Fibroblast of peridontal ligament (primary cell): ENCODE data around the gene CDKAL1.

Experiments
- DNase-seq: peaks from one replicate; pipeline ENCODE4 v3.0.0-alpha.2; 2010; ENCODE audit errors: extremely low read depth

CDKAL1 gene

DNA sequence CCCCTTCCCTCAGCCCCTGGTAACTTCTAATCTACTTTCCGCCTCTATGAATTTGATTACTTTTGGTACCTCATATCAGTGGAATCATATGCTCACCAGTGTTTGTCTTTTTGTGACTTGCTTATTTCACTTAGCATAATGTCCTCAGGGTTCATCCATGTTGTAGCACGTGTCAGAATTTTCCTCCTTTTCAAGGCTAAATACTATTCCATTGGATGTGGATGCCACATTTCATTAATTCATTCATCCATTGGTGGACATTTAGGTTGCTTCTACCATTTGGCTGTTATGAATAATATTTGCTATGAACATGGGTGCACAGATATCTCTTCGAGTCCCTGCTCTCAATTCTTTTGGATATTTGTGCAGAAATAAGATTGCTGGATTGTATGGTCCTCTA is 670.7 kb downstream of the CDKAL1 start:
- no peak for DNase-seq

DNA sequence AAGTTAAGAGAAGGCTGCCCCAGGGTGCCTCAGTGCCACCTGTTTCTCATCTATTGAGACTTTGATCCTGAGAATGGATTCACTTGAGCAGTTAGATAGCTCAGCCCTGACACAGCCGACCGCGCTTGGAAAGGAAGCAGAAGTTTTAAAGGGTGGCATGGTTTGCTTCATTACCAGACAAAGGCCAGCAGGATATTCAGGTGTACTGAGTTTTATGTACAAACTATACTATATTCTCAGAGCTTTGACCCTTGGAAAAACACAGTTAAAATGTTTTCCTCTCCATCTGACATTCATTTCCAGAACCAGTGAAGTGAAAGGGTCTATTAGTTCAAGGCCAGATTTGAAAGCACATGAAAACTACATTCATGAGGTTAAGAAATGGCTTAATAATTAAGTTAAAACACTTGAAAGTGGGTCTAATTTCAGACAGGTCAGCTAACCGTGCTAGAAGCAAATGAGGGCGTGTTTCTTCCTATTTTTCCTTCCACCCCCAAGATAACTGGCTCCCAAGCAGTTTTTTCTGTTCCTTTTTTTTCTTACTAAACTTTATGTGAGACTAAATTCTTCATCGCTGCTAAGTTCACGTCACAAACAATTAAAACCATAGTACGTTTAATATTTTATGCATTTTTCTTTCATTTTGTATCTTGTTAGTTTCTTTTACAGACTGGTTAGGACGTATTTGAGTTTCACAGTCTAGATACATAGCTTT is 674.0 kb downstream of the CDKAL1 start:
- no peak for DNase-seq

DNA sequence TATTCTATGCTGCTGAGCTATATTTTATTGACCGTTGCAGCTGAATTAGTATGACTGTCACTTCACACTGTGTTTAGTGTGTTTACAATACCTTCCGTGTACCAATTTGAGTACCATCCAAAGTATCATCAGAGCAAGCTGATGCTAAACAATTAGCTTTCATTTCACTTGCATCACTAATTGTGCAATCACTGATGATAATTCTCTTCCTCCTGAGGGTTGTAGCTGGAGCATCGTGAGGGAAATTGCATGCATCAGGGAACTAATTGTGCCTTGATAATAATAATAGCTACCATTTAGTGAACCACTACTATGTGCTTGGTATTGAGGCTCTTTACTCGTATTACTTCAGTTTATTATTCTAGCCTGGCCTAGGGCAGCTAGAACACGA is 674.5 kb downstream of the CDKAL1 start:
- DNase-seq: no peak

DNA sequence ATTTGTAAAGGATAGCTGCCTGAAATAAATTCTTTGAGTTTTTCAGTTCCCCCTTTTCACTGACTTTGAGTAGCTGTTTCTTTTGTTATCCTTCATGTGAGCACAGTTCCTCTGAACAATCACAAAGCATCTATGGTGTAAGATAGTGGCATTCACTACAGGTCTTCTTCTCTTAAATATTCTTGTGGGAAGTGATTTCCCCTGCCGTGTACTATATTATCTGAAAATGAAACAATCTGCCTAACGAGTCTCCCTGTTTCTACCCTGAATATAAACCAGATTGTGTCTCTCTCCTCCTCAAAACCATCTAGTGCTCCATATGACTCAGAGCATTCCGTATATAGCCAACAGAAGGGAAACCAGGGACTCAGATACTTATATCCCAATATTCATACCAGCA is 679.2 kb downstream of the CDKAL1 start:
- DNase-seq: no peak

DNA sequence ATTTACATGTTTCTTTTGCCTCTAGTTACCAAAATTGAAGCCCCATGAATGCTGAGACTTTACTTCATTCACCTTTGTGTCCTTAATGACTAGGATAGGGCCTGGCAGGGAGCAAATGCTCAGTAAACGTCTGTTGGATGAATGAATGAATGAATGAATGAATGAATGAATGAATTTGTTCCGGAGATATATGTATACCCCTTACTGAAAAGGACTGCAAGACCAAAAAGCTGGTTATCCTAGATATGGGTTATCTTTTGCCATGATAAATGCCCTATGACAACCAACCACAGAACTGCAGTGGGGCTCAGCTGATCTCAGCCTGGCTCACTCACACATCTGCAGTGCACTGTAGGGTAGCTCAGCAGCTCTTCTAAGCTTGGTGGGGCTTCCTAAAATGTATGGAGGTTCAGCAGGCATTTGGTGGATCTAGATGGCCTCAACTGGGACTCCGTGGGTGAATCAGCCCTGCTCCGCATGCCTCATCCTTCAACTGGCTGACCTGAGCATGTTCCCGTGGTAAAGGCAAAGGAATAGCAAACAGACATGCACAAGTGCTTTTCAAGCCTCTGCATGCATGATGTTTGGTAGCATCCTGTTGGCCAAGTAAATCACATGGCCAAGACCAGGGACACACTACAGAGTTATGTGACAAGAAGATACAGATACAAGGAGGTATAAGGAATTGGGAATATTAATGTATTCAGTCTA is 680.6 kb downstream of the CDKAL1 start:
- no peak for DNase-seq

DNA sequence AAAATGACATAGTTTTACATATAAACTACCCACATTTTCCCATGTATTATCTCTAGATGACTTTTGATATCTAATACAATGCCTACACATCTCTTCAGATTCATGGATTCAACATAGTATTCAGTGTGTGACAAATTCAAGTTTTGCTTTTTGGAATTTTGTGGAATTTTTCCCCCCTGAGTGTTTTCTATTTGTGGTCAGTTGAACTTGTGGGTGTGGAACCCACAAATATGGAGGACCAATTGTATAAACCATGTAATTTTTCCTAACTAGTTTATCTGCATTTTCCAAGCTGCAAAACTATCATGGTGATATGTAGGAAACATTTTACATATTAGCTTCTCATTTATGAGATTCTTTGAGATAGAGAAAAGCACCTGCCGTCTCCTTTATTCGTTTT is 685.0 kb downstream of the CDKAL1 start:
- DNase-seq: no peak

DNA sequence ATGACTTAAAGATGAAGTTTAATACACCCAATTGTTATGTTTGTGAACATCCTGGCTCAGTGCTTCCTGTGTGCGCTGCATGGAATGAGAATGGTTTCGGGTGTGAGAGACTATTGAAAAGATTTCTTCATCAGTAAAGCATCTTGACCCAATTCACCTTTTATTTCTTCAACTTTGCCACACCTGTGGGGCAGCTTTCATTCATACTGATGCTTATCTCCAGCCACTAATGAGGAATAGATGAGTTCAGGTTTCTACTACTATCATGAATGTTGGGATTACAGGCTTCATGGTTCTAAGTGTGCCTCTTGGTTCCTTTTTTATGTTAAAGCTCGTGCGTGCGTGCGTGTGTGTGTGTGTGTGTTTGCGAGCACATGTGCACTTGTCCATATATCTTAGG is 685.6 kb downstream of the CDKAL1 start:
- no peak for DNase-seq

DNA sequence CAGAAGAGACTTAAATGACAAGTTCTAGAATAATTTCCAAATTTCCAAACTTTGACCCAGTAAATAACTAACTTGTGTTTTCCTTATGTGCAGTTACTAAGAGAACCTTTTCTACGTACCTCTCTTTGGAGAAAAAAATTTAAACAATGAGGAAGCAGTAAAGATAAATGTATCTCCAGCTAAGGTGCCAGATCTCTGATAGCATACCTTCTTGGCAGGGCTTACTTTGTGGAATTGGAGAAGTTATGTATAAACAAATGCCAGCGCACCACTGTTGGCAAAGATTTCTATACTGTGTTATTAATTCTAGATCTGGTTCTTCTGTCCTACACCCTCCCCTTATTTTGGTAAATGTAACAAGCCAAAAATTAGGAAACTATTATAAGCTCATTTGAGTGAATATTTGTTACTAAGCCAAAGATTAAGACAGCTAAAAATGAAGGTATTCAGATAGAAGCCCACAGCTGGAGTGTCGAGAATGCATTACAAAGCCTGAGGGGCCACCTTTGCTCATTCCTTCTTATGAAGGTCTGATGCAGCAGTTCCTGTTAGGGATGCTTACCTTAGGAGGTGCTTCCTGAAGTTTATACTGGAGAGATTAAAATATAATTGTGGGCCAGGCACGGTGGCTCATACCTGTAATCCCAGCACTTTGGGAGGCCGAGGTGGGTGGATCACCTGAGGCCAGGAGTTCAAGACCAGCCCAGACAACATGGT is 686.2 kb downstream of the CDKAL1 start:
- DNase-seq: no peak

DNA sequence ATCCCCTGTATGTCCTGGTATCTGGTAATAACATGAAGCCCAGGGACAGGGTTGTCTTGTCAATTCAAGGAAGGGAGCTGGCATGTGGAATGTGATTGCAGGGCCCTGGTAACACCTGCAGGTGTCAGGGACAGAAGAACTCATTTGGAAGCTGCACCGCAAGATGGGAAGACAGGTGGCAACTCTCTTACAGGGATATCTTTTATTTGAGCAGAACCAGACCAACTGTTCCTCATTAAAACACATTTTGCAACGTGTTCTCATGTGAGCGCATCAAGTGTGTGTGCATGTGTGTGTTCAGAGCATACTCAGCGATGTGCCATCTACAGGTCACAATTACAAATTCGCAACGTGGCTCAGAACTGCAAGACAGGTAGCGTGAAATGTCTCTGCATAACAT is 688.4 kb downstream of the CDKAL1 start:
- DNase-seq: no peak

DNA sequence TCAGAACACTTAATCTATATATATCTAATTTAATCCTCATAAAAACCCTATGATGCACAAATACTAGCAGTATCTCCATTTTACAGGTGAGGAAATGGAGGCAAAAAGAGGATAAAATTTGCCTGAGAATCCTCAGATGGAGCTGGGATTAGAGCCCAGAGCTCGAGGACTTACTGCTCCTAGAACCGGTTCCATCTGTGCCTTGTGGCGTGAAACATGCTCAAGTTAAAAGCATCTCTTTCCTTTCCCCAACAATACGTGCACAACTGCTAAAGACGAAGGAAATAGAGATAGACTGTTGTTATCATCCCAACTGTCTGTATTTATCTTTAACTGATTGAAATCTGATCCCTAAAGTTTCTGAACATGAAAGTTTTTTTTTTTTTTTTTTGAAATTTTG is 691.7 kb downstream of the CDKAL1 start:
- DNase-seq: no peak

DNA sequence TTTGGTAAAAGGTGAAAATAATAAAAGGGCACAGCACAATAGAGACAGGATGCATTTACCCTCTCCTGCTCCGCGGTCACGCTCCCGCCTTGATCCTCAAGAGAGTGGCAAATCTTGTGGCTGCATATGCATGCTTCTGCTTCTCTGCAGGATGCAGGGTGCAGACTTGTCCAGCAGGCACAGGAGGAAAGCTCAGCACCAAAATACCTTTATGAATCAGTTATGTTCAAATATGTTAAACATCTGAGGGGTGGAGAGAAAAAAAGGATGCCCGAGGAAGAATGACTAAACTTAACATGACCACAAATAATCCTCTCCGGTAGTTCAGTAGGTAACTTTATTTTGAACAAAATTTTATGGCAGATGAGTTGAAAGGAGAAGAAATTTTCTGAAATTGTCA is 693.2 kb downstream of the CDKAL1 start:
- no peak for DNase-seq

DNA sequence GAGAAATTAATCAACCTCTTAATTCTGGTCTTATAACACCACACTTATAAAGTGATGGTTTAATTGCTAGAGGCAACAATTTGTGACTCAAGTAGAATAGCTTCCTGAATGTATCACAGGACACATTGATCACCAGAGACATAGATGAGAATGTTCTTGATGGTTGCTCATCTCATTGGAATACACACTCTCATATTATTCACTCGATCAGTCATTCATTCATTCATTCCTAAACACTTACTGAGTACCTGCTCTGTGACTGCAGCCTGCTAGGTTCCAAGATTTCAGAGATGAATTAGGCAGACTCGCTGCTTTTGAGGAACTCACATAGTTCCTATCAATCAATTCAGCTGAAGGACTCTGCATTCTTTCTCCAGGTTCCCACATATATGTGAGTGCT is 694.2 kb downstream of the CDKAL1 start:
- DNase-seq: no peak

DNA sequence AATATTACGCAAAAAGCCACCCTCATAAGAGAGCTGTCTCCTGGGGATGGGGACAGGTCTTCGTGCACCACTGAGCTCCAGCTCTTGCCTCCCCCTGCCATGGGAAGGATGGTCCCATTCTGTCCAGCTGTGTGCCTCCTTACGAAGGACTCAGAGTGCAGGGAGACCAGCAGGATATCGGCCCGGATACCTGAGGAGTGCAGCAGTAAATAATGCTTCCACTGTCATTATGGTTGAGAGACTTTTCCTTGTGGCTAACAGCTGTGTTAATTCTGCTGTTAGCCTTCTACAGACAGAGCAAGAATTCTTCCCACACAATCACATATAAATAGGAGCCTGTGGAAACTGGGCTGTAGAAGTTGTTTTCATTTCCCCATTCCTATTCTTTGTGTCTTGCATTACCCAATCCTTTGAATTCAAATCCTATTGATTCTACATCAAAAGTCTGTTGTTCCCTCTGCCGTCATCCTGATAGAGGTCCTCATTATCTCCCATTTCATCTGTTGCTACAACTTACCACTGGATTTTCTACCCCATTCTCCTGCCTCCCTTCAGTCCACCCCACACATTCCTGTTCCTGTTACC is 694.7 kb downstream of the CDKAL1 start:
- peak; percentile 8 for DNase-seq

DNA sequence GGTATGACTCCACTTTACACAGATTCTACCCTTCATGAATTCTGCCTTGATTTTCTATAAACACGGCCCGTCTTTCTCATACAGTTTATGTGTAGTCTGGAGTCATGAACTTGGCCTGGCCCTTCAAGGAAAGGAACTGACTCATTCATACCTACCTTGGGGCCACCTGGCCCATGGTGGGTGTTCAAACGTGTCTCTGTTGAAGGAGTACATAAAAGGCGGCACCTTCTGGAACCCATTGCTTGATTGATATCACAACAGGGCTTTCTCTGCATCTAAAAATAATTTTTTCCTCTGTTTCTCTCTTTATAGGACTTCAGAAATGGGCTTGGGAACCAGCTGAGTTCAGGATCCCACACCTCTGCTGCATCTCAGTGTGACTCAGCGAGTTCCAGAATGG is 696.3 kb downstream of the CDKAL1 start:
- DNase-seq: no peak

DNA sequence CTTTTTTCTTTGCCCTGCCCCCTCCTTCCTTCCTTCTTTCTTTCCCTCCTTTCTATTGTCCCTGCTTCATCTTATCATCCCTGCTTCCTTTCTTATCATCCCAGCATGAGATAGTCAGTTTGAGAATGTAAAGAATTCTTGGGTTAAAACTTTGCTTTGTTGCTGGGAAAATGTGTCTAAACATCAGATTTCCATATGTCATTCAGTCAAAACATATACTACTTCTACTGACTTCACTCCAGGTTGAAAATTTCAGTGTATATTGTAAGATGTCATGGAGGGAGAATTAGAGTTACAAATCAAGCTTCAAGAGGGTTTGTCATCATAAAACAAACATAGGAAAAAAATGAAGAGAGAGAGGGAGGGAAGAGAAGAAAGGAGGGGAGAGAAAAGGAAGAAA is 700.9 kb downstream of the CDKAL1 start:
- no peak for DNase-seq

DNA sequence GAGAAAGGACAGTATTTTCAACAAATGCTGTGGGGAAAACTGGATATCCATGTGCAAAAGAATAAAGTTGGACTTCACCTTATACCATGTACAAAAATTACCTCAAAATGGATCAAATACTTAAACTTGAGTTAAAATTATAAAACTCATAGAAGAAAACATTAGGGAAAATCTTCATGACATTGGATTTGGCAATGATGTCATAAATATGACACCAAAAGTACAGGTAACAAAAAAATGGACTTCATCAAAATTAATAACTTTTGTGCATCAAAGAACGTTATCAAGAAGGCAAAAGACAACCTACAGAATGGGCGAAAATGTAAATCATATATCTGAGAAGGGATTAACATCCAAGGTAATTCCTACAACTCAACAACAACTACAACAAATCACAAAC is 704.0 kb downstream of the CDKAL1 start:
- no peak for DNase-seq

DNA sequence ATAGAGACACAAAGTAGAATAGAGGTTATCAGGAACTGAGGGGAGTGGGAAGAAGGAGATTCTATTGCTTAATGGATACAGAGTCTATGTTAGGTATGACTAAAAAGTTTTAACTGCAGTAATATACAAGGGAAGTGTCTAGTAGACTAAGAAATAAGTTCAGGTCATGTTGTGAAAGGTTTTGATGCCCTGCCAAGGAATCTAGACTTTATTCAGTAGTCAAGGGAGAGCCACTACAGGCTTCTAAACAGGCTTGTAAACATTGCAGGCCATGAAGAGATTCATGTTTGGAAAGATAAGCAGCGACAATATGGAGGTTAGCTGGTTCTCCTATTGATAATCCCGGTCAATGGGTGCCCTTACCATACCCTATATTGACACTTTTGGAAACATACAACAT is 706.5 kb downstream of the CDKAL1 start:
- peak; percentile 10 for DNase-seq

DNA sequence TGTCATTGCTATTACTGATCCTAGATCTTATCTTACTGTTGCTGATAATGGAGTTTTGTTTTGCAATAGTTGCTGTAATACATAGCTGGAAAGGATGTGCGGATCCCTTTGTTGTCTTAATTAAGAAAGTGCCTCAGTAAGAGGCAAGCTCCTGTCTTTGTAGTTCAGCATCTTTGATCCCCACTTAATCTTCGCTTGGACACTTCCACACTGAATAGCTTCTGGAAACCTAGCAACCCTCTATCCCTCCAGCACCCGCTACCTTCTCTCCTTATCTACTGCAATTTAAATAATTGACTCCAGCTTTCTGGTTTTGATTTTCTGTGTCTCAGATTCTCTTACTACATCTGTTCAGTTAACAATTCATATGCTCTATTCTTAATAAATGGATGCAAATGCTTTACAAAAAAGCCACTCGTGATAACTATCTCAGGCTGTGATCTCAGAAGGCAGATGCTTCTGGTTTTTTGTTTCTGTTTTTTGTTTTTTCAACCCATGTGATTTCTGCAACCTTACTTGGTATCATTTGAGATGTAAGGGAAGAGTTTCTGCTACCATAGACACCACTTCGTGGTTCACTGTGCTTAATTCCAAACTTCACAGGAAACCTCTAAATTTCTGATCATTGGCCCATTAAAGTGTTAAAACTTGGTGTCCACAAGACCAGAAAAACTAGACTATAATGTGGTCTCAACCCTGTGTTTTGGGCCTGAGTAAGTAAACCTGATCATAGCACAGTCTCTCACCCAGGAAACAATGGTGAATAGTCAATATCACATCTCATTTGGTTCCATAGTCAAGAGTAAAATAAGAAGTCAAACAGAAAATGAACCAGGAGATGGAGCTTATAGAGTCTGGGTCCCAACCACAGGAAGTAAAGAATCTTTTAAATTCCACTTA is 707.2 kb downstream of the CDKAL1 start:
- DNase-seq: no peak

DNA sequence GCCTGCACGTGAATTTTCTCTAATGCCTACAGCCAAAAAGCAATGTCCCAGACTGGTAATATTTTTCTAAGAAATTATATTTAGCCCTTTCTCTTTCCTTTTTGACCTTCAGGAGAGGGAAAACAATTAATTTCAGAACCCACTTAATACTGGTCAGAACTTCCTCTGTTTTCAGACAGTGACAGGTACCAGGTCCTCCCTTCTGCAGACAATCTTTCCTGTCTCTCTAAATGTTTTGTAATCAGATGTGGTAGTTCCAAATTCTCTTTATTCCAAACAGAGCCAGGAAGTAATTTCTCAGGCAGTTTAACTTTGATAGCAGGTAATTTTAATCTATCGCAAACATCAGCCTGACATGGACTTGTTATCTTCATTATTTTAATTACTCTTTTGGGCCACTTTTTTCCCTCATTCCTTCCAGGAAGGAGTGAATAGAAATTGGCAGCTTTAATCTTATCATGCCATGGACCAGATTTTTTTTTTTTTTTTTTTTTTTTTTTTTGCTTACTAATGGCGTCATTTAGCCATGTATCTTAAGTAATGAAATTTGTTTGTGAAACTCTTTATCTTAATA is 710.7 kb downstream of the CDKAL1 start:
- DNase-seq: no peak

DNA sequence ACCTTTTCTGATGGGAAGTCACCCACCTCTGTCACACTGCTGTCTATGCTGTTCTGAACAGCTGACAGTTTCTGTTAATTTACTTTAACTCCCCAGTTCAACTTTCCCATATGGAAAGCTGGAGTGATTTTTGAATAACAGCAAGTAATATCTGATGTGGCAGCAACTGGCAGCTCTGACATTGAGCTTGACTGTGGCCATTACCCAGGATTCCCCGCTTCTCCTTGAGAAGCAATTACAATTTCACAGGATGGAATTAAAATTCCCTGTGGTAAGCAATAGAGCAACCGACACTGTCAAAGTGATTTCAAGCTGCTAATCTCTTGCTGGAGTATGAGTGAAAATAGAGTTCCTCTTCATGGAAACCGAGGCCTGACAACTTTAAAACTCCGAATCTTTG is 711.2 kb downstream of the CDKAL1 start:
- DNase-seq: no peak

DNA sequence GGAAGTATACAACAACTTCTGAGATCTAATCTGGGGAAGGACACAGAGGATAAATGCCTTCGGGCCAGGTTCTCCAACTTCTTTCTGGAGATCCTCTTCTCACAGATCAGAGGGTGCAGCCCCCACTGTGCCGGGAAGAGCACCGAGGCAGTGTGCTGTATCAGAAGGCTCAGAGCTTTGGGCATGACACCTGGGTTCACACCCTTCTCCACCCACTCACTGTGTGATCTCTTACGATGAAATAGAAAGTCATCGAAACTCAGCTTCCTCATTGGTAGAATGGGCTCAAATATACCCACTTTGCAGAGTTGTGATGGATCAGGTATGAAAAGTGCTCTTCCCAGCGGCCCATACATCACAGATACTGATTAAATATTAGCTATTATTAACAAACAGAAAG is 711.8 kb downstream of the CDKAL1 start:
- DNase-seq: no peak
